Neural cell (in vitro differentiated cells): ENCODE data around the gene ABCC9. TPM values are rescaled to one million over a fixed set of nuclear protein-coding genes. Genes with fewer than 3 reads are reported as not detected.

Experiments
- H2AFZ ChIP-seq: fragments of 200-600, 300-800 bp; sonication (generic), shearing (Covaris generic); 2 replicates; pipeline ENCODE4 v1.6.0; 2014; ENCODE audit warnings: low read depth, mild to moderate bottlenecking, antibody characterized with exemption, low read length, moderate library complexity
- H3F3A ChIP-seq: fragments of 200-600 bp; shearing (Covaris generic); 2 replicates; pipeline ENCODE4 v1.6.1; 2016; ENCODE audit warnings: mild to moderate bottlenecking, moderate library complexity, mixed read lengths, antibody characterized with exemption, low read length; ENCODE audit not compliant: insufficient read depth, poor library complexity, severe bottlenecking
- H3K27ac ChIP-seq: fragments of 200-600, 300-800 bp; sonication (generic), shearing (Covaris generic); 2 replicates; pipeline ENCODE4 v1.5.1; 2014; ENCODE audit warnings: mild to moderate bottlenecking, low read length, moderate library complexity
- H3K27me3 ChIP-seq: fragments of 300-800, 200-600 bp; sonication (generic), shearing (Covaris generic); 2 replicates; pipeline ENCODE4 v1.6.0; 2014; ENCODE audit warnings: mild to moderate bottlenecking, low read depth, low read length, moderate library complexity; ENCODE audit not compliant: insufficient read depth
- H3K36me3 ChIP-seq: fragments of 300-800, 200-600 bp; sonication (generic), shearing (Covaris generic); 2 replicates; pipeline ENCODE4 v1.5.1; 2014; ENCODE audit warnings: mild to moderate bottlenecking, antibody characterized with exemption, low read length, moderate library complexity; ENCODE audit not compliant: insufficient read depth
- H3K4me2 ChIP-seq: fragments of 300-800, 200-600 bp; sonication (generic), shearing (Covaris generic); 2 replicates; pipeline ENCODE4 v1.6.0; 2014; ENCODE audit warnings: mild to moderate bottlenecking, low read length
- H3K4me3 ChIP-seq: fragments of 300-800, 200-600 bp; sonication (generic), shearing (Covaris generic); 2 replicates; pipeline ENCODE4 v1.5.1; 2014; ENCODE audit warnings: mild to moderate bottlenecking, low read length, moderate library complexity
- H3K79me2 ChIP-seq: fragments of 200-600 bp; shearing (Covaris generic); replicated peaks from 2 replicates; pipeline ENCODE4 v1.6.0; 2014; ENCODE audit warnings: mild to moderate bottlenecking, low read length, moderate library complexity; ENCODE audit not compliant: insufficient read depth
- H3K9ac ChIP-seq: fragments of 300-800, 200-600 bp; sonication (generic), shearing (Covaris generic); 2 replicates; pipeline ENCODE4 v1.6.1; 2016; ENCODE audit warnings: mild to moderate bottlenecking, low read length, mixed read lengths
- H3K9me2 ChIP-seq: fragments of 200-600 bp; shearing (Covaris generic); 2 replicates; pipeline ENCODE4 v1.6.1; 2016; ENCODE audit warnings: mild to moderate bottlenecking, low read length, mixed read lengths; ENCODE audit not compliant: insufficient read depth
- H3K9me3 ChIP-seq: fragments of 200-600, 300-800 bp; sonication (generic), shearing (Covaris generic); 2 replicates; pipeline ENCODE4 v1.6.1; 2016; ENCODE audit warnings: mild to moderate bottlenecking, mixed run types, low read length, moderate library complexity, mixed read lengths
- H4K20me1 ChIP-seq: fragments of 200-600 bp; shearing (Covaris generic); 2 replicates; pipeline ENCODE4 v1.6.1; 2016; ENCODE audit warnings: mild to moderate bottlenecking, mixed run types; ENCODE audit not compliant: insufficient read depth
- CTCF ChIP-seq: fragments of 450-650 bp; IDR thresholded peaks from 2 replicates; pipeline ENCODE4 v1.5.1; 2014; ENCODE audit warnings: antibody characterized with exemption, mild to moderate bottlenecking, moderate library complexity; ENCODE audit not compliant: poor library complexity, severe bottlenecking
- EP300 ChIP-seq: fragments of 450-650 bp; conservative IDR thresholded peaks from 2 replicates; pipeline ENCODE4 v1.6.1; 2014; ENCODE audit warnings: antibody characterized with exemption, mild to moderate bottlenecking, moderate library complexity; ENCODE audit not compliant: poor library complexity, severe bottlenecking
- EZH2 ChIP-seq: fragments of 200-600, 300-800 bp; shearing (Covaris generic), sonication (generic); IDR thresholded peaks from 2 replicates; pipeline ENCODE4 v1.6.1; 2014; ENCODE audit warnings: antibody characterized with exemption, low read length, borderline replicate concordance, mild to moderate bottlenecking; ENCODE audit not compliant: insufficient read depth, poor library complexity, severe bottlenecking
- MXI1 ChIP-seq: fragments of 450-650 bp; conservative IDR thresholded peaks from 2 replicates; pipeline ENCODE4 v1.6.1; 2014; ENCODE audit warnings: antibody characterized with exemption, mild to moderate bottlenecking; ENCODE audit not compliant: poor library complexity, severe bottlenecking
- POLR2AphosphoS5 ChIP-seq: IDR thresholded peaks from 2 replicates; pipeline ENCODE4 v1.6.1; 2012
- RAD21 ChIP-seq: fragments of 450-650 bp; conservative IDR thresholded peaks from 2 replicates; pipeline ENCODE4 v1.6.1; 2014; ENCODE audit warnings: antibody characterized with exemption, mild to moderate bottlenecking, moderate library complexity
- REST ChIP-seq: IDR thresholded peaks from 2 replicates; pipeline ENCODE4 v1.6.1; 2012; ENCODE audit warnings: borderline replicate concordance
- SMC3 ChIP-seq: fragments of 450-650 bp; conservative IDR thresholded peaks from 2 replicates; pipeline ENCODE4 v1.6.1; 2014; ENCODE audit warnings: antibody characterized with exemption, mild to moderate bottlenecking, moderate library complexity; ENCODE audit not compliant: poor library complexity
- TAF1 ChIP-seq: IDR thresholded peaks from 2 replicates; pipeline ENCODE4 v1.6.1; 2012; ENCODE audit warnings: low read depth
- polyA plus RNA-seq: library from polyadenylated mRNA; depleted of rRNA; stranded (reverse); fragments of >200 nt; gene quantifications from 2 replicates; pipeline ENCODE4 v1.2.3, GENCODE V29; 2014

ABCC9 gene
- polyA plus RNA-seq, 1 donor from 2014 or later = 0.32 TPM

DNA sequence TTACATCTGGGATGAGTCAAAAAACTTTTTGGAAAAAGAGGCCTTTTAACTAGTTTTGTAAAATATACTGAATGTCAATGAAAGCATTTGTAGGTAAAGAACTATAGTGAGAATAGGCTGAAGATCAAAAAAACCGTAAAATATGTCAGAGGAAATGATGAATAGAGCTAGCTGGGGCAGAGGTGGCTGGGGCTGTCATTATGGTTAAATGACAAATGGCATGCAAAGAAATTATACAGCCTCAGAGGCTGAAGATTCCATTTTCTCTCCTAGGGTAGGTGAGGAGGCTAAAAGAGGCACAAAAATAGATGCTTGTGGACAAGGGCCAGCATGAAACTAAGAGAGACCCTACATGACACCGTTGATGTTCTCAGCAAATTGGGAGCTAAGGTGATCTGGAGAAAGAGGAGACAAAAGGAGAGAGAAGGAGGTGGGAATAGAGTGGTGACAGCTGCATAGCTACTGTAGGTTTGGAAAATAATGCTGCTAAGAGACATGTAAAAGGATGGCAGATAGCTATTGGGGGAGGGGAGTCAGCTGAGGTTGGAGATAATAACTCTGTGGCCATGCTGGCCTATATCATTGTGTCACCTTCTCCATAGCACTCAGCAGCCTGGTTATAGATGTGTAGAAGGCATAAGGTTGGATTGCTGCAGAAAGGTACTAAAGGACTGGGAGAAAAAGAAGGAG lies 63.8 kb downstream of the ABCC9 start:
- no peak overlapping the region for H3K27ac ChIP-seq
- H3K9ac ChIP-seq = no peak overlapping the region
- no peaks in the 10 kb centered on the region for H3K27me3 ChIP-seq
- H3K9me3 ChIP-seq = no peaks in the 10 kb centered on the region
- H3K4me2 ChIP-seq = no peak overlapping the region
- no peak overlapping the region for H2AFZ ChIP-seq
- TF ChIP-seq EZH2 (no peak), CTCF (no peak), SMC3 (no peak), POLR2AphosphoS5 (no peak), TAF1 (no peak), REST (no peak), EP300 (no peak), MXI1 (no peak), RAD21 (no peak)
- no peaks in the 10 kb centered on the region for H3K79me2 ChIP-seq
- H3K9me2 ChIP-seq = no peaks in the 10 kb centered on the region
- H4K20me1 ChIP-seq = no peaks in the 10 kb centered on the region
- no peaks in the 10 kb centered on the region for H3F3A ChIP-seq
- no peak overlapping the region for H3K4me3 ChIP-seq
- H3K36me3 ChIP-seq = no peaks in the 10 kb centered on the region

DNA sequence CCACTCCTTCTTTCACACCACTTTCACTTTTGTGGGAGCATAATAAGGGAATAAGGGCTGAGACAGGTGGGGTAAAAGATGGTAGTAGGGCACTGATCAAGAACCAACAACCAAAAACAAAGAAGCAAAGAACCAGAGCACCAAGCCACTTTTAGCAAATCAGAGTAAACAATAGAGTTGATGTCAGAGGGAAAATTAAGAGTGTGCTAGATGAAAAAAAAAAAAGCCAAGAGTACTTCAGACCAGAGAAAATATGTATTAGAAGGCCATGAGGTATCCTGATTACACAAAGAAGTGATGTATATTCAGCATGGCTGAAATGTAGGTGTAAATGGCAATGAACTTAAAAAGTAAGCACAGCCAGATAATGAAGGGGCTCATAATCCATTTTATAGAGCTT lies 75.4 kb downstream of the ABCC9 start:
- Histone ChIP-seq H3K9me2 (no peaks in the 10 kb centered on the region), H3K4me2 (no peak overlapping the region), H3K27me3 (no peaks in the 10 kb centered on the region), H3K79me2 (no peaks in the 10 kb centered on the region), H4K20me1 (no peaks in the 10 kb centered on the region), H3K9ac (no peak overlapping the region), H3K27ac (no peak overlapping the region), H3K9me3 (no peaks in the 10 kb centered on the region), H3K36me3 (no peaks in the 10 kb centered on the region), H3K4me3 (no peak overlapping the region), H3F3A (no peaks in the 10 kb centered on the region), H2AFZ (no peak overlapping the region)
- TF ChIP-seq REST (no peak), CTCF (no peak), RAD21 (no peak), MXI1 (no peak), POLR2AphosphoS5 (no peak), TAF1 (no peak), SMC3 (no peak), EZH2 (no peak), EP300 (no peak)
